NCI-H345 treated with DMSO at 0.1 percent for 48 hours (cell line): ENCODE measurements around the gene BTBD10.

Experiments used
- DNase-seq: peaks from one replicate; lab custom pipeline; 2025; ENCODE audit not compliant: unreplicated experiment; lab: John Stamatoyannopoulos, UW

Gene BTBD10

DNA sequence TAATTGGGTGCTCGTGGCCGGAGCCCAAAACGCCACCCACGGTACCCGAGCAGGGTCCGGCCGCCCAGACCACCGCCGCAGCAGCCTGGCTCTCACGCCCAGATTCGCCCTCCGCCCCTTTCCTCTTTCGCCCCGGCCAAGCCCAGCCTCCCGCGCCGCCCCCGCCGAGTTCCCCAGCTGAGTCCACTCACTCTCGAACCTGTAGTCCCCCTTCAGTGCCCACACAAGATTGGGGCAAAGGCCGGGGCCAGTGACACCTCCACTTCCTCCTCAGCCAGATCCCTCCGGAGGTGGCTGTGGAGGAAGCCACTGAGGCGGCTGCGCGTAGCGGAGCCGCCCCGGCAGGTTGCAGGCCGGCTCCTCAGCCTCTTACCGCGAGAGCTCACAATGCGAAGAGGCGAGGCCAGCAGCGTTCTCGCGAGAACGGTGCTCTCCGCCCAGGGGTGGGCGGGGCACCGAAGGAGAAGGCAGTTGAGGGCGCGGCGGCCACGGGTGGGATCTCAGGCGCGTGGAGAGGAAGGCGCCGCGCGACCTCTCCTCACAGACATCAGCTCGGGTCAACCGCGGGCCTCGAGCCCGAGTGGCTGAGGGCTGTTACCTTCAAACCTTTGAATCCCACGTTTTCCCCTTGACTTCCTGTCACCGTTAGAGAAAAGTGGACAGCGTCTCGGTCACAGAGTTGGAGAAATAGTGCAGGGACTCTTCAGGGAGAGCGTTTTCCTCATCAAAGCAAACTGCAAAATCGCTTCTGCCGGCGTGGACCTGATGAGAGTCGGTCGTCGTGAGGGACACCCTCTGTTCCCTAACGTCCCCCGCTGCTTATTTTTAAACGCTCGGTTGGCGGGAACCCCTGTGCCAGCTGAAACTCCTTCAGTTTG lies at the start of gene BTBD10:
TSS of gene BTBD10 (minus strand) at position 322 of the 878 bp plus-strand sequence. CDS start 18,098 bp downstream, outside the sequence.
- DNase-seq, result peak; percentile 86

DNA sequence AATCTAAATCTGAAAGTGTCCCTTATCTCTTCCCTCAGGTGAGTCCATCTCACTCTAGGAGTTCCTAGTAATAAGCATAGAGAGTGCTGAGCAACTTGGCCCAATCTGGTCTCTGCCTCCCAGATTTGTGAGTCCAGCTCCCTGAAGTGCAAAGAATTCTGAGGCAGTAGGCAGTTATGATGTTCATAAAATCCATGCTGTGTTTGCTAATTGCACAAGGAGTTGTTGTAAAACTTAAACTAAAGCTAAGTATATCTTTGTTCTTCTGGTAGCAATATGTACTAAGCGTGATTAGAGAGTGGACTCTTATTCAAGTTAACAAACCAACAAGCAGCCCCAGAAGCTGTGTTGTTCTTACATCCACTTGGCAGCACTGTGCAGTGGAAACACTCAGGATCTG lies 40.4 kb upstream of the BTBD10 start:
- DNase-seq, result no peak

DNA sequence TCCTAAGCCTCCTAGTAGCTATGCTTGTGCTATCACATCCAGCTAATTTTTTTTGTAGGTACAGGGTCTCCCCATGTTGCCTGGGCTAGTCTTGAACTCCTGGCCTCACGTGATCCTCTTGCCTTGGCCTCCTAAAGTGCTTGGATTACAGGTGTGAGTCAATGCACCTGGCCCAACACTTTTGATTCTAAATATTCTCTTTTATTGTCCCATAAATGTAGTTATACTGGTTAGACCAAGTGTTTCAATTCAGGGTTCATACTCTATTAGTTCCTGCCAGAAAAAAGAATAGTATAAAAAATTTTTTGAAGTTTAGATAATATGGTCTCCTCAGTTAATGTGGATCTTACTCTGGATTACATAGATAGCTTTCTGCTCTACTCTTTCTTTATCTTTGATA lies 39.5 kb upstream of the BTBD10 start:
- DNase-seq, result no peak

DNA sequence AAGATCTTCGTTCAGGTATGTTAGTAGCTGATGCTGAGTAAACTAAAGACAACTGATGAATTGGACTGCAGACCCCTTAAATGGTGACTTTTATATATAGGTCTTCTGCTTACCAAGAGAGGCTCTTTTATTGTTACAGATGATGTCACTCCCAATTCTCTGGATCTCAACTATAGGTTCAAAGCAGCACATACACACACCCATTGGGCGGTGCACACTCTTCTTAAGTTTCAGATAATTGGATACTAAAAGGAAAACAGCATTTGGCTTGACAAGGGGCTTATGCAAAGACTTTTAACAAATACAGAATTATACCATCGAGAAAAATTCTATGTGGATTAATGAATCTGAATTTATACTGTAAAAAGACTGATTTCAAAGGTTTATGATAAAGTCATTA lies 32.9 kb upstream of the BTBD10 start, which contains the start of gene PTH:
TSS of gene PTH (minus strand) at position 69 of the 400 bp plus-strand sequence. CDS start 3,142 bp downstream, outside the sequence.
- DNase-seq, result no peak

DNA sequence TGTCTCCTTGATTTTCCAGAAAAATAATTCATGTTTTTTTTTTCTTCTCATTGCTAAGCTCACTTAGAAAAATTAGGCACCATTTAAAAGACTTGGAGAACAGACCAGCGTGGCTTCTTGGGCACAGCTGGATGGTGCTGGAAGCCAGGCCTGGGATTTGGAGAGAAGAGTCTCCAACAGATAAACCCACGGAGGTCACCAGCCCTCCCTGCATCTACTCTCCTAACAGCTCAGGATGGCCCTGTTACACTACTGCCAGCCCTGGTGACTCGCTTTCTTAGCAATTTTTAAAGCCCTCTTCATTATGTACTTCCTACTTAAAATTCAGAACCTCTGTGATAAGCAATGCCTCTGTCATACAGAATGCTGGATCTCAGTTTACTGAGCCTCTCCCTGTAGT lies 31.0 kb upstream of the BTBD10 start:
- no peak for DNase-seq

DNA sequence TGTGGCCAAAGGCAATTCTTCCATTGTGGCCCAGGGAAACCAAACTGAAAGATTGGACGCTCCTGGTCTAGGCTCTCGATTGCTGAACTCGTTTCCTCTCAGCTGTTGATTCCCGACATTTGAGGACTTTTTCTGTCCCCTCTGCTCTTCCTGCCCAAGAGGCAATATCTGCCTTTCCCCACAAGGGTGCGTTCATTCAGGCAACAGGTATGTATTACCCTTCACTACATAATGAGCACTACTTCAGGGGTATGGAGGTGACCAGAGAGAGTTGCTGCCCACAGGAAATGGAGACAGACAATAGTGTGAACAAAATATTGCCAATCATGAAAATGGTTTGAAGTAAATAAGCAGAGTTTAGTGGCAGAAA lies 24.6 kb upstream of the BTBD10 start:
- DNase-seq, result no peak

DNA sequence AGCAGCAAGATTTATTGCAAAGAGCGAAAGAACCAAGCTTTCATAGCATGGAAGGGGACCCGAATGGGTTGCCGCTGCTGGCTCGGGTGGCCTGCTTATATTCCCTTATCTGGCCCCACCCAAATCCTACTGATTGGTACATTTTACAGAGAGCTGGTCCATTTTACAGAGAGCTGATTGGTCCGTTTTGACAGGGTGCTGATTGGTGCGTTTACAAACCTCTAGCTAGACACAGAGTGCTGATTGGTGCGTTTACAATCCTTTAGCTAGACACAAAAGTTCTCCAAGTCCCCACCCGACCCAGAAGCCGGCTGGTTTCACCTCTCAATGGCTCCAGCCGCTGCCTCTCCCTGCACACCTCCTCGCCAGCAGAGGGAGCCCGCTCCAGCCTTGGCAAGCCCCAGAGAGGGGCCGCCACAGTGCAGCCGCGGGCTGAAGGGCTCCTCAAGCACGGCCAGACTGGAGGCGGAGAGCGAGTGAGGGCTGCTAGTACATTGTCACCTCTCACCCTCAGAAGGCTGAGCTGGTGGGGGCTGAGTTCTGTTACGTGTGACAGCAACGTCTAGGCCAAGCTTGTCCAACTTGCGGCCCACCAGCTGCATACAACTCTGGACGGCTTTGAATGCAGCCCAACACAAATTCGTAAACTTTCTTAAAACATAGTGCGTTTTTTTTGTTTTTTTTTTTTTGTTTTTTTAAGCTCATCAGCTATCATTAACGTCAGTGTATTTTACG lies 24.1 kb upstream of the BTBD10 start:
- DNase-seq, result no peak

DNA sequence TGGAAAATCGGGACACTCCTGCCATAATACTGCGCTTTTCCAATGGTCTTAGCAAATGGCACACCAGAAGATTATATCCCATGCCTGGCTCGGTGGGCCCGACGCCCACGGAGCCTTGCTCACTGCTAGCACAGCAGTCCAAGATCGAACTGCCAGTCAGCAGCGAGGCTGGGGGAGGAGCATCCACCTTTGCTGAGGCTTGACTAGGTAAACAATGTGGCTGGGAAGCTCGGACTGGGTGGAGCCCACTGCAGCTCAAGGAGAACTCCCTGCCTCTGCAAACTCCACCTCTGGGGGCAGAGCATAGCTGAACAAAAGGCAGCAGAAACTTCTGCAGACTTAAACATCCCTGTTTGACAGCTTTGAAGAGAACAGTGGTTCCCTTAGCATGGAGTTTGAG lies 17.2 kb upstream of the BTBD10 start:
- no peak for DNase-seq

DNA sequence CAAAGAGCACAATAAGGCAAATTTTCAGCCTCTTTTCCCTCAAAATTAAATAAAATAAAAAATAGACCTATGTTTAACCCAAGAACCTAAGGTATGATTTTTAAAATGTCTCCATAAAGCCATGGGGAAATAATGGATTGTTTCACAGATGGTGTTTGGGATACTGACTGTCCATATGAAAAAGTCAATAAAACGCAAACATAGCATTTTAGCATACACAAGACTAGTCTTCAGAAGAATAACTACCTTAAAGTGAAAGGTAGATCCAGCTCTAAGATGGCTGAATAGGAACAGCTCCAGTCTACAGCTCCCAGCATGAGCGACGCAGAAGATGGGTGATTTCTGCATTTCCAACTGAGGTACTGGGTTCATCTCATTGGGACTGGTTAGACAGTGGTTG lies 16.7 kb upstream of the BTBD10 start:
- DNase-seq, result no peak

DNA sequence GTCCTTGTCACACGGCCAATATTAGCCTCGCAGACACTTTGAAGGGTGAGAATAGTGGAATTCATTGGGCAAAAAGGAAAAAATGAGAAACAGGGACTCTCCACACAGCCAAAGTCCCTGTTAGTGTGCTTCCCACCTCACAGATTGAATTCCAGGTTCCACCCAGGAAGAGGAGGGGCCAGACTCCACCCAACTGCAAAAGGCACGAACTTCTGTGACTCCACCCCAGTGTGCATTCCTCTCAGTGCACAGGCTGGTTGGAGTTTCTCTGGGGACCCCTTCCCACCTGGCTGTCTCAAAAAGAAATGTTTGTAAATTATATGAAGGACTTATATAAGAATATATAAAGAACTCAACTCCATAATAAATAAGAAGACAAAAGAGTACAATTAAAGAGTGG lies 12.1 kb upstream of the BTBD10 start:
- no peak for DNase-seq

DNA sequence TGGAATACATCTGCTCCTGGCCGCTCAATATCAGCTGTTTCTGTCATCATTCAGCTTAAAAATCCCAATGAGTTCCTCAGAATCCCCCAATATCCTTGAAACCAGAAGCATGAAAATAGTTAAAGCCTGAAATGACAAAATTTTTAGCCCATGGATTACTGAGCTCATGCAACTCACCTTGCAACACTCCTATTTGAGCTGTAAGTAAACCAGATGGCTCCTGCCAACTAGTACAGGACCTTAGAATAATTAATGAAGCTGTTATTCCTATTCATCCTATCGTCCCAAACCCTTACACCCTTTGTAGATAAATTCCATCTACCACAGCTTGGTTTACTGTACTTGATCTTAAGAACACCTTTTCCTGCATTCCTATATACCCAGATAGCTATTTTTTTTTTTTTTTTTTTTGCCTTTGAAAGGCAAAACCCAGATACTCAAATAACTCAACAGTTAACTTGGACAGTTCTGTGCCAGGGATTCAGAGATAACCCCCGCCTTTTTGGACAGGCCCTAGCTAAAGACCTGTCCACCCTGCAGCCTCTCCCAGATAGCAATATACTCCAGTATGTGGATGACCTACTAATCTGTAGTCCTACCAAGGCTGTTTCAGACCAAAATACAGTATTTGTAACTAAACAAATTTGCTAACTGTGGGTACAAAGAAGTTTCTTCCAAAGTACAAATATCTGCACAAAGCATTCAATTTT lies 10.1 kb upstream of the BTBD10 start:
- no peak for DNase-seq

DNA sequence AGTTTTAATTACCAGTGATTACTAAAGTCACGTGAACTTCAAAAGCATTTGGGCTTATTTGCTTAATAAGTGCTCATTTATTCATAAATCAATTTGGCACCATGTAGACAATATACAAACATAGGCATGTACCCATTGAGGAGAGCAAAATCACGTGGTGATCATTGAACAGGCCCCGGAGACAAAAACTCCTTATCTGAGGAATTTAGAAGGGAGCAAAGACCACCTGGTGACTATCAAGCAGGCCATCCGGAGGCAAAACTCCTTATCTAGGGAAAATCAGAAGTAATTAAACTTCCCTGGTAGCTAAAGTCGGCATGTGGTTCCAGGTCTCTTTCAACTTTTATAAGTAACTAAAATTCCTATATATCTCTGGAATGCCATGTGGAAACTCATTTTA lies 5.7 kb upstream of the BTBD10 start:
- DNase-seq, result no peak

DNA sequence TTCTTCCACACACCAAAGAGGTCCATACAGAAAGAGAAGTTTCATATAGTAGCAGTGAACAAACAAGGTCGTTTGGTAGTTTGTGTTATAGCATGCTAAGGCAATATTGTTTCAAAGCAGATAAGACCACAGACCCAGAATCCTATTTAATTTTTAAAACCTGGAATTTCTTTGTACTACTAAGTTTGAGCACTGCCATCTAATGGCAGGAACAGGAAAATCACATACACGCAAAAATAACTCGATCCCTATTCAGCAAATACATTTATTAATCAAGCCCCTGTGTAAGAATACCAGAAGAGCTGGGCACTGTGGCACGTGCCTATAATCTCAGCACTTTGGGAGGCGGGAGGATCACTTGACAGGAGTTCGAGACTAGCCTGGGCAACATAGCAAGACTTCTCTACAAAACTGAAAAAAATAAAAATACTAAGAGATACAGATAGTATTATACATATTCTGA lies 2.9 kb upstream of the BTBD10 start:
- DNase-seq, result peak; percentile 49

DNA sequence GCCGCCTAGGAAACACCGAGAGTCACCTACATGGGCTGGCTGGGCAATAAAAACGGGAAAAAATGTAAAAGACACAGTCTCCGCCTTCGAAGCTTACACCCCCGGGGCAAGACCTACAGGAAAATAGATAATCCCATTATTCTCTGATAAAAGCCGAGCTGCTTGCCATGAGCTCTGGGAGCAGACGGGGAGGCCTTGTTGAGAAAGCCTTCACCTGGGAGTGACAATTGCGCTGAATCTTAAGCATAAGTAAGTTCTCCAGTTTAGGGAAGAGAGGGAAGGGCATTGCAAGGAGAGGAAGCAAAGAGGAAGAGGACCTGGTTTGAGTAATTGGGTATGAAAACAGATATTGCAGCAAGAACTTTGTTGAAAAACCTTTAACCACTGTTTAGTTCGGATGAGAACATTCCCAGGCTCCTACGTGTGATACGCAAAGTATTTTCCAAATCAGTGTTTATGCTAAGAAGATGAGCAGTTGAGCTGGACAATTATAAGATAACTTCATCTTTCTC lies 813 bp upstream of the BTBD10 start:
- peak; percentile 40 for DNase-seq

DNA sequence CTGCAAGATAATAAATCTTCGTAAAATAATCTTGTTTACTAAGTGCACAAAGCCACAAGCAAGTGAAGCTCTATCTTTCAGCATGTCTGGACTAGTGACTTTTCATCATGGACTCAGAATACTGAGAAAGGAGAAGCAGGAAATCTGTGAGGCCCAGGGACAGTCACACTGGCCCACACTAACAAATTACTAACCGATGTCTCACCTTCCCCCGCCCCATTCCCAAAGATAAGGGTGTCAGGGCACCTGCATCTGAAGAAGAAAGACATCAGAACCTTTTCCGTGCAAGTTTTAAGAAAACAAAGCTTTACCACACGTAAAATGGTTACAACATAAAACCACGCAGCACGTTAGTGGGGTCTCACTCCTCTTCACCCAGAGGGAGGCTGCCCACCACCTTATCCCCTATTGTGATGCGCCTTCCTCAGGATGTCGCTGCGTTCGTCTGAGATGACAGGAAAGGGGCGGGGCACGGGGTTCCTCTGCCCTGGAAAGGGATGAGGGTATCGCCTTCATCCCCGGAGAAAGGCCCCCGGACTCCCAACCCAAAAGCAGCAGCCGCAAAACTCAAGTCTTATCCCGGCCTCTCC lies 616 bp downstream of the BTBD10 start:
- peak; percentile 33 for DNase-seq

DNA sequence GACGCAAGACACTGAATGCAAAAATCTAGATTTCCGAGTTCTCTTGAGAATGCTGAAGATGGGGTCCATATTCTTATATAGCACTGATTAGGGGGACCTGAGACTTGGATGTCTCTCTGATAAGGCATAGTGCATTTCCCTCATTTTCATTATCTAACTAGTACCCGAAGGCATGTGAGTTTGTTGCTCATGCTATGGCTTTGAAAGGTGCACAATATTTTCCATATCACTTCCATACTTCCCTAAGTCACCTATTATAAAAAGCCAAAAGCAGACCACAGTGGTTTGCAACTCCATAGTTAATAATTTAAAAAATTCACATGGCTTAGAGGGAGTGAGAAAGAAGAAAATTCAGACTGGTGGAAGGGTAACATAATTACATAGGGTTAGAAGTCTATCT lies 1.7 kb downstream of the BTBD10 start:
- no peak for DNase-seq

DNA sequence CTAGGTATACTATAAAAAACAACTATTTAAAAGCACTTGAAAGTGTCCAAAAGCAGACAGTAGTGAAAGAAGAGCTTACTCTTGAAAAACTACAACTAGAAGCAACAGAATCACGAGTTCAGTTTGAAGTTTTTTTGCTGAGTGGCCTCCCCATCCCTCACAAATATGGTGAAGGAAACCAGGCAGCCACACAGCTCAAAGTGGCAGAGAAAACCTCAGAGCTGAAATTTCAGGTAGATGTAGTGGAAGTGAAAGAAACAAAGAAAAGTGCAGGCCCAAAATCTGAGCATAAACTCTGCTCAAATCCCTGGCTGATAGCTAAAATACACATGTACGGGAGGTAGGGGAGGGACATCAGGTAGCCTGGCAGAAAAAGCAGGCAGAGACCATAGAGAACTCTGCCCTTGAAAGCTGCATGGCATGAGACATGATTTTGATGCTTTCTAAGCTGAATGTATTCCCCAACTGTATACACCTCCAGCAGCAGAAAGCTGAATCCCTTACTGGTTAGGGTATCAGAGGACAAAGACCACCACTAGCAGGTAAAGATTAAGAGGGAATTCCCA lies 12.1 kb downstream of the BTBD10 start:
- no peak for DNase-seq

DNA sequence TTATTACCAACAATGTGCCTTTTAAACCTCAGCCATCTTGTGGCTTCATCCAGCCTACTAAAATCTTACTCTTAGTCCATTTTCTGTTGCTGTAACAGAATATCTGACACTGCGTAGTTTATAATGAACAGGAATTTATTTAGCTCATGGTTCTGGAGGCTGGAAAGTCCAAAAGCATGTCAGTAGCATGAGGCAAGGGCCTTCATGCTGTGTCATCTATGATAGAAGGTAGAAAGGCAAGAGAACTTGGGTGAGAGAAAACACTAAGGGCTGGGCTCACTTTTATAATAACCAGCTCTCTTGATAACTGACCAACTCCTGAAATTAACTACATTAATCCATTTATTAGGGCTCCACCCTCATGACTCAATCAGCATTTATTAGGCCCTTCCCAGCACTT lies 13.5 kb downstream of the BTBD10 start:
- DNase-seq, result no peak

DNA sequence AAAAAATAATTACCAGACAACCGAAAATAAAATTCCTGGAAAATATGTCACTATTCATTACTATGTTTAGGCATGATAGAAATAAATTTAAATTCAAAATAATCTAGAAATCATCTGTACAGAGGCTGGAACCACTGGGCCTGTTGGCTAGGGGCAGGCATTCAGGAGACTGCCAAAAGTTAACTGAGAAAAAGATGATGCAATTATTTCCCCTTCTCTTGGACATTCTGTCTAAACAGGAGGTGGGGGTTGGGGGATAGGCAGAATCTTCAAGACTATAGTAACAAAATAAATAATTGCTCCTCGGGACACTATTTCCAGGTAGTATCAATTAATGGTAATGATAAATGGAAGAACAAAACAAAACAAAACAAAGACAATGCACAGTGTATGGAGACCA lies 14.1 kb downstream of the BTBD10 start:
- DNase-seq, result no peak

DNA sequence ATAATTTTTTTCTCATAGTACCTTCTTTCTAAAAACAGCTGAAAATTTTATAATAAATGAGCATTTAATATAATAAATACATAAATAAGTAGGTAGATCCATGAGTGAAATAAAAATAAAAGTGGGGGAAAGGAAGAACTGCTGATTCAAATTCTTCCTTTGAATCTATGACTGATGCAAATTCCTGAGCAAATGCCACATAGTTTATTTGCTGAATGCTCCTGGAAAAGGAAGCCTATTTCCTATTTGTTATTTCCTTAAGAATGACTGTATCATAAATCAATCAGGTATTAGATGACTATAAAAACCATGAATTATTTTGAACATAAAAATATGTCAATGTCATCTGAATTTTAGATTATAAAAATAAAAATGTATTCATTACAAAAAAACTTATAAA lies 16.6 kb downstream of the BTBD10 start:
- DNase-seq, result no peak

DNA sequence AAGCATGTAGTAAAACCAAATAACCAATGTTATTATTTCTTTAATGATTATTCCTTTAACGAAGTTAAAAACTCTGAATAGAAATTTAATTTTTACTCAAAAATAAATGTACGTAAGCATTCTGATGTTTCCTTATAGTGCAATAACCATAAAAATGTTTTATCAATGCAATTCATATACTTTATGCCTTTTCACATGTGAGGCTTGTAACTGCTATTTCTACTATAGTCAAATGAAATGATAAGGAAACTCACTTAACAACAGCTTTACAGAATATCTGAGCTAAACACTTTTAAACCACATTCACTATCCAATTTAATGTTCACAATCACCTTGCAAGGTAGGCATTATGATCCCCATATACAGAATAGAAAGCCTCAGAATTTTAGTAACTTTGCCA lies 17.4 kb downstream of the BTBD10 start:
- DNase-seq, result no peak
